ENCODE results near the gene UBALD1. TPM values are rescaled to one million over a fixed set of nuclear protein-coding genes. Genes with fewer than 3 reads are reported as not detected.
A peak's percentile ranks its signal among the peaks of the same experiment; 100 is the strongest.

The UBALD1 gene
- total RNA-seq, 1 experiment from 2014 or later: 83.0 TPM

DNA sequence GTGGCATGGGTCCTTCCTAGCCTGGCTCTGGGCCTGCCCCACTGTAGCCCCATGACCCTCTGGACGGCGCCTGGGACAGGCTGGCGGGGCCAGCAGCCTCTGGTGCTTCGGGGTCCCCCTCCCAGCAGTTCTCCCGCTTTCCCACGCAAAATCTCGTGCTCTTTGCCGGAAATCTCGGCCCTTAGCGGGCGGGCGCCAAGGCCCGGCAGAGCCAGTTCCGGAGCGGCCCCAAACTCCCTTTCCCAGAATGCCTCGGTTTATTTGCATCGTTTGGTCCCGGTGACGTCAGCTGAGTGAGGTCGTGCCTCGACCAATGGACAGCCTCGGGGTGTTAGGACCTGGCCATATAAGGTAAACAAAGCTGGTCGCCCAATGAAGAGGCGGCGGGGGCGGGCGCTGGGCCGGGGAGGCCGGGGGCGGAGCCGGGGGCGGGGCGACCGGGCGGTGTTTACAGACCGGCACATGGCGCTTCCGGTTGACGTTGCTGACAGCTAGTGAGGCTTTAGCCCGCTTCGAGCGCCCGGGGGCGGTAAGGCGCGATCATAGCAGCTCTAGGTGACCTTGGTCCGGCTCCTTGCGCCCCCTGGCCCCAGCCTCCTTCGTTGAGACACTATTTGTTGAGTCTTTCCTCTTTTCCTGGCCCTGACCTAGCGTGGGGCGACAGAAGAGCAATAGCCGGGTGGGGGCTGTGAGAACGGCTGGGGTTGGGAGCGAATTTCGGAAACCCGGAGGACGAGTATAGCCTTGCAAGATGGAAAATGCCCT is 1.5 kb upstream of the UBALD1 start:
- DNase-seq (ENCODE audit: low spot score): peak; percentile 99

GRCh38 chr16:4615384-4616046 is 827 bp upstream of the UBALD1 start:
- DNase-seq (ENCODE audit: low spot score): no peak

- peak; percentile 37 for DNase-seq (ENCODE audit: low spot score)
Observed at GRCh38 chr16:4613636-4614570, 785 bp downstream of the UBALD1 start.

GRCh38 chr16:4612977-4613635 is 1.6 kb downstream of the UBALD1 start:
- peak; percentile 46 for DNase-seq (ENCODE audit: low spot score)

- DNase-seq (ENCODE audit: low spot score): no peak
Observed at GRCh38 chr16:4612474-4612931, 2.2 kb downstream of the UBALD1 start.

DNA sequence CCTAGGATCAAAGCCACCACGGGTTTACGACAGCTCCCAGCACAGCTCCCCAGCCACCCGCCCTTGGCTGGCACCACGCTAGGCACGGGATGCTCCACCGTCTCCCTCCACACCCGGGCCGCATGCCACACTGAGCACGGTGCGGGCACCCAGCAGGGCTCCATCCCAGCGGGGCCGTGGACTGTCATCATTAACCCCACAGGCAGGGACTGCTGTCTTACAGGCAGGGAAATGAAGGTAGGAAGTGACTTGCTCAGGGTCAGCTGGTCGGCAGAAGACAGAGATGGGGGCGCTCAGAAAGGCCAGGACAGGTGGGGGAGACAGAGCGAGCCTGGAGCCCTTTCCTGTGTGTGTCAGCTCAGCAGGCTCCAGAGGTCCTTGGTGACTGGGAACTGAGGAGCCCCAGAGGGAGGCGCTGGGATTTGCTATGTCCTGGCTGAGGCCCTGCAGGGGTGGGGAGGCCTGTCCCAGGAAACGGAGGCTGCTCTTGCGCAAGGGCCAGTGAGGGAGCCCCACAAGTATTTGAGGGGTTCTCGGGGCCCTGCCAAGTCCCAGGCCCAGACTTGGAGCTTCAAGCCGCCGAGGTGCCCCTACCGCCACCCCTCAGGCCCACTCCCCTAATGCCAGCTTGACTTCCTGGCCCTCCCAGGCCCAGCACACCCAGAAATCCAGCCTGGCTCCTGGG is 3.2 kb downstream of the UBALD1 start:
- no peak for DNase-seq (ENCODE audit: low spot score)

- no peak for DNase-seq (ENCODE audit: low spot score)
Observed at GRCh38 chr16:4610011-4611005, 4.4 kb downstream of the UBALD1 start.

GRCh38 chr16:4609200-4610010 is 5.3 kb downstream of the UBALD1 start:
- no peak for DNase-seq (ENCODE audit: low spot score)

DNA sequence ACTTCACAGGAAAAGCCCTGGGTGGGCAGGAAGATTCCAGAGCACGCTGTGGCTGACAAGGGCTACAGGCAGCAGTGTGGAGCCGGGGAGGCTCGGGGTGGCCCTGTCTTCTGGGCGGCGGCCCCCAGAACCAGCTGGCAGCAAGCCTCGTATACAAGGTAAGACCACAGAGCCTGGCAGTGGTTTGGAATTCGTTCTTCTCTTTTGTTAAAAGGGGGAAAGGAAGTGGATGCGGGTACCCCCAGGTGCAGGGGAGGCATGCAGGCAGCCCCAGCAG is 6.0 kb downstream of the UBALD1 start:
- no peak for DNase-seq (ENCODE audit: low spot score)

GRCh38 chr16:4607841-4608703 is 6.6 kb downstream of the UBALD1 start:
- no peak for DNase-seq (ENCODE audit: low spot score)

DNA sequence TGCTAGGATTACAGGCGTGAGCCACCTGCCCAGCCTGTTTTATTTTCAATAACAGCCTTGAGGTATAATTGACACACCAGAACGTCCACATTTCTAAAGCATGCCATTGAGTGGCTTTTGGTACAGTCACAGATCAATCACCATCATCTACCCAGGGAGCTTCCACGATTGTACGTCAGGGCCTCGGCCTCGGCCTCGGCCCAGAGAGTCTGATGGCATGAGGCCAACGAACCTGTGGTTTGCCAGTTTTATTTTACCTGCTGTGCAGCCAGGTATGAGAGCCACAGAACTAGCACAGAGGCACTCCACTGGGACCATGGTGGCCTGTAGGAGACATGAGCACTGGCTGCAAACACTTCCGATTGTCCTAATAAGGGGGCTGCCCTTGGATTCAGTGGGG is 8.3 kb downstream of the UBALD1 start:
- no peak for DNase-seq (ENCODE audit: low spot score)

DNA sequence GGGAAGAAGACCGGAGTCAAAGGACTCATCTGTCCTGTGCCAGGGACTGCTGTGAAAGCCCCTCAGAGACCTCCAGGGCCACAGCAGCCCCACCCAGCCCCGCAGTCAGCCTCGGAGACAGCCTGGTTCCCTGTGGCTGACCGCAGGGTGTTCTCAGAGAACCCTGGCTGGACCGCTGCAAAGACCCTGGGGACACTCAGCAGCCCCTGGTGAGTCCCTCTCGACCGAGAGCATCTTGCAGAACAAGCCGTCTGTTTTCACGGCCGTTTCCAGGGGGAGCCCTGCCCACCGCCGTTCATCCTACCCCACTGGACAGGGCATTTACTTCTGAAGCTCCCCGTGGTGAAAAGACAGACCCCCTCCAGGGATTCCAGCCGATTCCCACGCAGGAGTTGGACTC is 10.3 kb downstream of the UBALD1 start:
- DNase-seq (ENCODE audit: low spot score): no peak

GRCh38 chr16:4603624-4604170 is 11.0 kb downstream of the UBALD1 start:
- DNase-seq (ENCODE audit: low spot score): no peak

- DNase-seq (ENCODE audit: low spot score): no peak
Observed at GRCh38 chr16:4602331-4602730, 12.4 kb downstream of the UBALD1 start.

- no peak for DNase-seq (ENCODE audit: low spot score)
Observed at GRCh38 chr16:4601864-4602186, 12.9 kb downstream of the UBALD1 start.

- DNase-seq (ENCODE audit: low spot score): no peak
Observed at GRCh38 chr16:4601036-4601863, 13.4 kb downstream of the UBALD1 start.

DNA sequence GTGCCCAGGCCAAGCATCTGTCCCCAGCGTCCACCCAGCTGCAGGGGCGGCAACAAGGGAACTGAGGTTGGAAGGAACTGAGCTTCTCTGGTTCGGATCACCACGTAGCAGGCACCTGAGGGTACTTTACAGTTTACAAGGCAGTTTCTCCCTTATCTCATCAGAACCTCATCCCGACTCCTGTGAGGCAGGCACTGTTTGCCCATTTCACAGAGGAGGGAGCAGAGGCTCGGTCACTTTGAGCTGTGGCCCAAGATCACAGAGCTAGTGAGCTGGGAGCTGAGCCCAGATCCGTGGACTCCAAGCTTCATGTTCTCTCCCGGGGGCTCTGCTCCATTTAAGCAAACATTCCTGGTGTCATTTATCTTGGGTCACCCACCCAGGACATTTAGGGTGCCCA is 15.1 kb downstream of the UBALD1 start:
- no peak for DNase-seq (ENCODE audit: low spot score)
